ENCODE measurements around the gene MMRN2.

GRCh38 chr10:86904600-86904999 lies 52.8 kb downstream of the MMRN2 start:
- TF ChIP-seq CTCF (IDR thresholded peaks at IDR 0.05) (no peak), POLR2A (IDR thresholded peaks at IDR 0.05) (no peak)

All from body of pancreas (tissue), 4 donors.